H1 (cell line): ENCODE measurements around the gene CRYBG1. TPM values are rescaled to one million over a fixed set of nuclear protein-coding genes. Genes with fewer than 3 reads are reported as not detected.

Experiments used
- CTCF ChIA-PET: fragments of 300-600 bp; sonication (Branson Sonifier 250); formaldehyde crosslinking; loops from one replicate; lab custom pipeline; 2021; ENCODE audit not compliant: partially characterized antibody; lab: Charles Lee
- POLR2A ChIA-PET: fragments of 300-600 bp; sonication (Branson Sonifier 250); formaldehyde crosslinking; loops from one replicate; lab custom pipeline; 2021; ENCODE audit warnings: inconsistent platforms; ENCODE audit not compliant: partially characterized antibody; lab: Charles Lee
- DNase-seq, 2 experiments: peaks; one replicate each; pipeline versions ENCODE4 v3.0.0 to v3.0.0-alpha.2; 2010 to 2022; ENCODE audit warnings: low spot score in 2 of 2, low read depth in 1 of 2, mixed read lengths in 1 of 2
- FAIRE-seq: peaks from 2 replicates; lab custom pipeline; 2011; peaks lifted over from hg19 to GRCh38; lab: Jason Lieb, UNC
- H2AFZ ChIP-seq: 2 replicates; pipeline ENCODE4 v1.8.1; 2012; ENCODE audit warnings: low read length, inconsistent platforms
- H2AK5ac ChIP-seq: 2 replicates; pipeline ENCODE4 v1.6.1; 2013; ENCODE audit warnings: low read depth, low read length
- H2BK120ac ChIP-seq: replicated peaks from 2 replicates; pipeline ENCODE3; 2013; ENCODE audit warnings: low read depth, low read length, inconsistent platforms
- H2BK12ac ChIP-seq: 2 replicates; pipeline ENCODE4 v1.6.1; 2013; ENCODE audit warnings: low read depth, low read length
- H2BK15ac ChIP-seq: 2 replicates; pipeline ENCODE4 v1.6.1; 2013; ENCODE audit warnings: low read length
- H2BK20ac ChIP-seq: 2 replicates; pipeline ENCODE4 v1.6.1; 2013; ENCODE audit warnings: low read length
- H2BK5ac ChIP-seq: 2 replicates; pipeline ENCODE4 v1.6.1; 2013; ENCODE audit warnings: low read depth, low read length
- H3K14ac ChIP-seq: 2 replicates; pipeline ENCODE4 v1.6.1; 2013; ENCODE audit warnings: inconsistent platforms; ENCODE audit not compliant: insufficient read length
- H3K18ac ChIP-seq: 2 replicates; pipeline ENCODE4 v1.6.1; 2013; ENCODE audit warnings: low read length; ENCODE audit errors: extremely low read depth
- H3K23ac ChIP-seq: 2 replicates; pipeline ENCODE4 v1.6.1; 2013; ENCODE audit warnings: inconsistent platforms; ENCODE audit not compliant: insufficient read length
- H3K23me2 ChIP-seq: 2 replicates; pipeline ENCODE4 v1.6.1; 2013; ENCODE audit warnings: low read depth, low read length
- H3K27ac ChIP-seq: 2 replicates; pipeline ENCODE4 v1.6.1; 2011; ENCODE audit warnings: low read depth, low read length, inconsistent platforms
- H3K27me3 ChIP-seq, 4 experiments: replicated peaks in 1 of 4; 1 replicate in 1 of 4; 2 replicates in 3 of 4; pipeline versions ENCODE4 v1.6.1 to v1.8.1; 2011 to 2013; ENCODE audit warnings: low read length in 3 of 4, mild to moderate bottlenecking in 3 of 4, inconsistent platforms in 2 of 4, mixed read lengths in 2 of 4, moderate library complexity in 1 of 4; ENCODE audit not compliant: control insufficient read depth in 3 of 4, insufficient read depth in 3 of 4; ENCODE audit errors: extremely low read depth in 1 of 4
- H3K36me3 ChIP-seq, 4 experiments: 2 replicates each; pipeline versions ENCODE4 v1.6.1 to v1.8.1; 2011 to 2013; ENCODE audit warnings: mild to moderate bottlenecking in 4 of 4, low read length in 3 of 4, moderate library complexity in 2 of 4, control low read depth in 1 of 4, inconsistent platforms in 1 of 4; ENCODE audit not compliant: insufficient read depth in 4 of 4, control insufficient read depth in 2 of 4
- H3K4ac ChIP-seq: replicated peaks from 2 replicates; pipeline ENCODE3; 2013; ENCODE audit warnings: low read length, low read depth, mixed read lengths, inconsistent platforms; ENCODE audit not compliant: insufficient read length
- H3K4me1 ChIP-seq, 4 experiments: replicated peaks in 1 of 4; 1 replicate in 1 of 4; 2 replicates in 3 of 4; pipeline versions ENCODE4 v1.6.1 to v1.8.1; 2011 to 2013; ENCODE audit warnings: low read length in 3 of 4, inconsistent platforms in 2 of 4, mixed read lengths in 1 of 4; ENCODE audit not compliant: insufficient read depth in 4 of 4, control insufficient read depth in 3 of 4
- H3K4me2 ChIP-seq, 2 experiments: 2 replicates each; pipeline versions ENCODE4 v1.6.1 to v1.8.1; 2011 to 2013; ENCODE audit warnings: low read depth in 2 of 2, low read length in 2 of 2, control low read depth in 1 of 2, inconsistent platforms in 1 of 2, mild to moderate bottlenecking in 1 of 2; ENCODE audit not compliant: insufficient read depth in 1 of 2
- H3K4me3 ChIP-seq, 4 experiments: fragments of 200-600, 300-600 bp in 1 of 4; sonication (generic), shearing (Covaris generic), sonication (Bioruptor Twin) in 1 of 4; 2 replicates each; pipeline versions ENCODE4 v1.5.1 to v1.8.1; 2011 to 2016; ENCODE audit warnings: low read length in 4 of 4, low read depth in 3 of 4, control low read depth in 2 of 4, inconsistent platforms in 2 of 4, mild to moderate bottlenecking in 2 of 4, mixed read lengths in 1 of 4, moderate library complexity in 1 of 4; ENCODE audit not compliant: insufficient read depth in 2 of 4; ENCODE audit errors: extremely low read depth in 1 of 4
- H3K56ac ChIP-seq: replicated peaks from 2 replicates; pipeline ENCODE3; 2013; ENCODE audit warnings: low read depth, mild to moderate bottlenecking, mixed read lengths, low read length, inconsistent platforms; ENCODE audit not compliant: insufficient read length
- H3K79me1 ChIP-seq: 2 replicates; pipeline ENCODE4 v1.6.1; 2013; ENCODE audit warnings: low read depth, low read length, control low read depth
- H3K79me2 ChIP-seq, 2 experiments: 2 replicates each; pipeline versions ENCODE4 v1.6.1 to v1.8.1; 2012 to 2013; ENCODE audit warnings: low read length in 2 of 2, mild to moderate bottlenecking in 2 of 2, inconsistent platforms in 1 of 2; ENCODE audit not compliant: insufficient read depth in 2 of 2, control insufficient read depth in 1 of 2
- H3K9ac ChIP-seq, 4 experiments: replicated peaks in 1 of 4; 1 replicate in 1 of 4; 2 replicates in 3 of 4; pipeline versions ENCODE4 v1.6.1 to v1.8.1; 2011 to 2013; ENCODE audit warnings: low read depth in 3 of 4, low read length in 3 of 4, control low read depth in 2 of 4, mild to moderate bottlenecking in 2 of 4, moderate library complexity in 2 of 4, inconsistent platforms in 1 of 4; ENCODE audit errors: extremely low read depth in 1 of 4
- H3K9me3 ChIP-seq, 2 experiments: 2 replicates each; pipeline versions ENCODE4 v1.6.1 to v1.8.1; 2012 to 2013; ENCODE audit warnings: mild to moderate bottlenecking in 2 of 2, moderate library complexity in 2 of 2, control low read depth in 1 of 2, inconsistent platforms in 1 of 2, low read depth in 1 of 2, low read length in 1 of 2, mixed read lengths in 1 of 2; ENCODE audit not compliant: insufficient read depth in 2 of 2
- H4K20me1 ChIP-seq, 2 experiments: replicated peaks in 1 of 2; 2 replicates each; pipeline versions ENCODE3 to v1.8.1; 2011 to 2013; ENCODE audit warnings: inconsistent platforms in 2 of 2, low read length in 2 of 2, mild to moderate bottlenecking in 1 of 2; ENCODE audit not compliant: insufficient read depth in 2 of 2, control insufficient read depth in 1 of 2
- H4K5ac ChIP-seq: 2 replicates; pipeline ENCODE4 v1.6.1; 2013; ENCODE audit warnings: low read length, low read depth, mixed read lengths, inconsistent platforms; ENCODE audit not compliant: insufficient read length
- H4K8ac ChIP-seq: 2 replicates; pipeline ENCODE4 v1.8.0; 2013; ENCODE audit warnings: mild to moderate bottlenecking, moderate library complexity, low read length, inconsistent platforms; ENCODE audit not compliant: insufficient read depth; ENCODE audit errors: extremely low read depth
- H4K91ac ChIP-seq: replicated peaks from 2 replicates; pipeline ENCODE3; 2013; ENCODE audit warnings: low read length, mixed read lengths, inconsistent platforms; ENCODE audit not compliant: insufficient read length
- JUND ChIP-seq: IDR thresholded peaks from 2 replicates; pipeline ENCODE4 v1.6.1; 2011; ENCODE audit warnings: mild to moderate bottlenecking, improper control_type of control experiment, low read length
- KDM1A ChIP-seq: fragments of 200-600, 300-600 bp; sonication (generic); IDR thresholded peaks from 2 replicates; pipeline ENCODE4 v1.7.1; 2016; ENCODE audit warnings: mild to moderate bottlenecking, low read length, borderline replicate concordance
- SP2 ChIP-seq: IDR thresholded peaks from 2 replicates; pipeline ENCODE4 v1.6.1; 2012; ENCODE audit warnings: mild to moderate bottlenecking, low read length, inconsistent platforms
- SP4 ChIP-seq: IDR thresholded peaks from 2 replicates; pipeline ENCODE4 v1.6.1; 2012; ENCODE audit warnings: low read length, inconsistent platforms
- WGBS, 2 experiments: shearing (Covaris generic) in 1 of 2; methylation state at CpG; one replicate each; pipeline versions ENCODE4 v1.1.6 to v1.1.7; 2013 to 2015; ENCODE audit warnings: low lambda C conversion rate in 2 of 2, mixed read lengths in 2 of 2, inconsistent platforms in 1 of 2, low coverage in 1 of 2, missing lambda C conversion rate in 1 of 2; ENCODE audit not compliant: insufficient replicate concordance in 2 of 2, insufficient coverage in 1 of 2, insufficient read length in 1 of 2; ENCODE audit errors: extremely low coverage in 1 of 2, missing lambda C conversion rate in 1 of 2; 5-methylcytosine and 5-hydroxymethylcytosine counted together
- polyA plus RNA-seq, 7 experiments: library from polyadenylated mRNA; depleted of rRNA in 3 of 7; stranded (reverse) in 5 of 7; unstranded in 2 of 7; fragments of >200 nt in 5 of 7; fragments of 200-250 nt in 2 of 7; gene quantifications; 1 replicate in 5 of 7; 2 replicates in 1 of 7; 4 replicates in 1 of 7; pipeline versions ENCODE4 v1.2.1 to v1.2.3, GENCODE V29; 2011 to 2013; ENCODE audit warnings: missing spikeins in 2 of 7, mixed read lengths in 2 of 7
- total RNA-seq: library from RNA; stranded (reverse); fragmentation: NEBNext Ultra II Directional; extraction: Animal tissue kit (Norgen Biotek cat#: 25700); gene quantifications from 2 replicates; pipeline ENCODE4 v1.2.1, GENCODE V29; 2021
- TF ChIP-seq, protein P1 (sequence below): IDR thresholded peaks from 2 replicates; pipeline ENCODE4 v1.6.1; 2012; ENCODE audit warnings: inconsistent platforms

The CRYBG1 gene
- total and polyA plus RNA-seq, 2 of the 8 experiments (the other 6 are each of a cell fraction or from before 2014, with no cell fraction given) = 2.2 to 11.6 TPM

DNA sequence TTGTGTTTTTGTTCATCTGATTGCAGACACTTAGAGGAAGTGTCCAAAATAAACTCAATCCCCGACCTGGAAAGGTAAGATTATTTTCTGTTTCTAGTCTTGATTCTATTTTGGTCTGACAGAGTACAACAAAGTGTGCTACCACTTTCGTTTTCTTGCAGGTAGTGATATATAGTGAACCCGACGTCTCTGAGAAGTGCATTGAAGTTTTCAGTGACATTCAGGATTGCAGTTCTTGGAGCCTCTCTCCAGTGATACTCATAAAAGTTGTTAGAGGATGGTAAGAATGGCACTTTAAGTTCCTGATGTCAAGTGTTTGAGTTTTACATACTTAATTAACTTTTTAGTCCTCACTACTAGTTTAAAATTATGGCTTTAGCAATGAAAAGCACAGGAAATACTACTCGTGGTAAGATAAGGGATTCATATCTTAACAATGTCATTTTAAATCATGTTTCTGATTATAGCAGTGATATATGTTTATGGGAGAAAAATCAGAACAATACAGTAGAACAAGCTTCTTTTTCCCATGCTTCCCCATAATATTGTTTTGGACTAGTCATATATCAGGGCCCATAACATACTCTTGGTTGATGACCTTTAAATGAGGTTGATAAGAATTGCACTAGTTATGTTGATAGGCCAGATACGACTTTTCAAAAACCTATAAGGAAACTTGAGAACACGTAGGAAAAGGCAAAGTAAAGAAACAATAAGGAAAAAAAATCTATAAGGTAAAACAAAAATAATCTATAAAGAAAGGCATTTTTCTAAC, 164.8 kb downstream of the CRYBG1 start:
- Histone ChIP-seq H4K91ac (no peak overlapping the region), H4K20me1 (no peaks in the 10 kb centered on the region), H3K27me3 (no peaks in the 10 kb centered on the region), H2BK120ac (no peak overlapping the region), H2AK5ac (no peak overlapping the region), H3K36me3 (no peaks in the 10 kb centered on the region), H2BK15ac (no peak overlapping the region), H3K4ac (no peak overlapping the region), H2AFZ (no peak overlapping the region), H4K5ac (no peak overlapping the region), H3K23me2 (no peaks in the 10 kb centered on the region), H2BK20ac (no peak overlapping the region), H3K27ac (no peak overlapping the region), H3K14ac (no peak overlapping the region), H3K4me2 (no peak overlapping the region), H3K56ac (no peak overlapping the region), H3K9ac (no peak overlapping the region), H3K18ac (no peak overlapping the region), H3K79me2 (no peaks in the 10 kb centered on the region), H3K79me1 (no peaks in the 10 kb centered on the region), H3K4me3 (no peak overlapping the region), H3K23ac (no peak overlapping the region), H3K9me3 (no peaks in the 10 kb centered on the region), H2BK5ac (no peak overlapping the region), H4K8ac (no peak overlapping the region), H2BK12ac (no peak overlapping the region), H3K4me1 (no peaks in the 10 kb centered on the region)
- no peak for DNase-seq
- no peak for FAIRE-seq
- POLR2A ChIA-PET = no interaction called here
- CTCF ChIA-PET = interaction anchor here (0.9 to 1.2 kb wide), 2 partner anchors 17 to 26 kb away, joined by 3 read pairs; no protein-coding TSS in a partner anchor
- 81% methylated on average over 7 of the region's 7 CpGs; no CpG with 5 or more reads in 1 of the 2 experiments for WGBS, 2 experiments
- no peak for TF ChIP-seq SP4
- TF ChIP-seq SP2 = no peak
- no peak for TF ChIP-seq KDM1A
- TF ChIP-seq, protein P1, sequence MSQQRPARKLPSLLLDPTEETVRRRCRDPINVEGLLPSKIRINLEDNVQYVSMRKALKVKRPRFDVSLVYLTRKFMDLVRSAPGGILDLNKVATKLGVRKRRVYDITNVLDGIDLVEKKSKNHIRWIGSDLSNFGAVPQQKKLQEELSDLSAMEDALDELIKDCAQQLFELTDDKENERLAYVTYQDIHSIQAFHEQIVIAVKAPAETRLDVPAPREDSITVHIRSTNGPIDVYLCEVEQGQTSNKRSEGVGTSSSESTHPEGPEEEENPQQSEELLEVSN = no peak
- no peak for TF ChIP-seq JUND
